RWPE1 (cell line): ENCODE results near the gene BAG5.

ENCODE experiments used
- CTCF ChIA-PET: fragments of 350-600 bp; sonication (Branson Sonifier 250); formaldehyde crosslinking; extraction: SDS; loops from one replicate; lab custom pipeline; 2021; lab: Yijun Ruan, JAX
- POLR2A ChIA-PET: fragments of 400-600 bp; formaldehyde crosslinking; extraction: SDS; loops from one replicate; lab custom pipeline; 2020; ENCODE audit warnings: antibody characterized with exemption; ENCODE audit not compliant: low non-redundant PET; lab: Yijun Ruan, JAX
- DNase-seq: peaks from one replicate; pipeline ENCODE4 v3.0.0; 2012; ENCODE audit warnings: low spot score
- H3K27ac ChIP-seq: fragments of 450-650 bp; 2 replicates; pipeline ENCODE4 v1.5.1; 2017
- TF ChIP-seq, protein P1 (sequence below): fragments of 450-650 bp; conservative IDR thresholded peaks from 2 replicates; pipeline ENCODE4 v1.5.1; 2017; ENCODE audit warnings: low read depth, mild to moderate bottlenecking

BAG5 gene

DNA sequence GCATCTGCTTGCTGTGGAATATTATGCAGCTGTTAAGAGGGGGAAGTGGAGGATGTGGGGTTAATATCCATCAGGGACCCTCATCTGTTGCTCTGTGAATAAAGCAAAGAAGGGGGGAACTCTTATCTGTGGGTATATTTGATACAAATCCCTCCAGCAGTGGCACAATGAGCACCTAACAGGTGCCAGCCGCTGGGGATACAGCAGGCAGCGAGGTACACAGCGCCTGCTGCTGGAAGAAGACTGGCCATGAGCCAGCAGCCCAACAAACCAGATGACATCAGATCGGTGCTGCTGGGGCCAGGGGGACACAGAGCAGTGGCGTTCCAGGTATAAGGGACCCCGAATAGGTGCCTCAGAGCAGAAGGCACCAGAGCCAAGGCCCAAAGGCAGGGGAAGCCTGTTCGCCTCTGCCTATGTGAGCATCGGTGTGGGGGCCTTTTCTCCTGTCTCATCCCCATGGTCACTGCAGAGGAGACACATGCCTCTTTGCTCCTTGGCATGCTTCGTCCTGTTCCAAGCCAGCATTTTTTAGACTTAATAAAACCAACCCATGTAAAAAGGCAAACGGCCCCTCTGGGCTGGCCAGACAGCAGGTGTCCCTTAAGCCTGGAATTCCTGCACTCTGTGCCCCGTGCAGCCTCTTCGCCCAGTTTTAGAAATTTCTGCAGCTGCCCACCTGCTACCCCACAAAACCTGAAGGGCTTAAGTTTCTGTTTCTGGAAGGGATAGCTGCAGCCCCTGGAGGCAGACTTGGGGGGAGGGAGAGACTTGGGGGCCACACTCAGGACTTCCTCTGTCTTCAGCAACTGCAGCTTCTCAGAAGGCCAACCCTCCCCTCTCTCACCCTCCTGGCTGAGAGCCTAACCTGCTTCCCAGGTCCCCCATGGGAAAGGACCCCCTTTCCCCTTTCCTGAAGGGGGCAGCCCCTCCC, 38.2 kb downstream of the BAG5 start:
- ChIA-PET CTCF (interaction anchor here (0.6 kb wide), 1 partner anchor 18 kb away, joined by 6 read pairs; no protein-coding TSS in a partner anchor), POLR2A (no interaction called here)
- DNase-seq, result no peak
- H3K27ac ChIP-seq, result peak overlapping the region; percentile 100
- TF ChIP-seq, protein P1, sequence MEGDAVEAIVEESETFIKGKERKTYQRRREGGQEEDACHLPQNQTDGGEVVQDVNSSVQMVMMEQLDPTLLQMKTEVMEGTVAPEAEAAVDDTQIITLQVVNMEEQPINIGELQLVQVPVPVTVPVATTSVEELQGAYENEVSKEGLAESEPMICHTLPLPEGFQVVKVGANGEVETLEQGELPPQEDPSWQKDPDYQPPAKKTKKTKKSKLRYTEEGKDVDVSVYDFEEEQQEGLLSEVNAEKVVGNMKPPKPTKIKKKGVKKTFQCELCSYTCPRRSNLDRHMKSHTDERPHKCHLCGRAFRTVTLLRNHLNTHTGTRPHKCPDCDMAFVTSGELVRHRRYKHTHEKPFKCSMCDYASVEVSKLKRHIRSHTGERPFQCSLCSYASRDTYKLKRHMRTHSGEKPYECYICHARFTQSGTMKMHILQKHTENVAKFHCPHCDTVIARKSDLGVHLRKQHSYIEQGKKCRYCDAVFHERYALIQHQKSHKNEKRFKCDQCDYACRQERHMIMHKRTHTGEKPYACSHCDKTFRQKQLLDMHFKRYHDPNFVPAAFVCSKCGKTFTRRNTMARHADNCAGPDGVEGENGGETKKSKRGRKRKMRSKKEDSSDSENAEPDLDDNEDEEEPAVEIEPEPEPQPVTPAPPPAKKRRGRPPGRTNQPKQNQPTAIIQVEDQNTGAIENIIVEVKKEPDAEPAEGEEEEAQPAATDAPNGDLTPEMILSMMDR, result no peak

DNA sequence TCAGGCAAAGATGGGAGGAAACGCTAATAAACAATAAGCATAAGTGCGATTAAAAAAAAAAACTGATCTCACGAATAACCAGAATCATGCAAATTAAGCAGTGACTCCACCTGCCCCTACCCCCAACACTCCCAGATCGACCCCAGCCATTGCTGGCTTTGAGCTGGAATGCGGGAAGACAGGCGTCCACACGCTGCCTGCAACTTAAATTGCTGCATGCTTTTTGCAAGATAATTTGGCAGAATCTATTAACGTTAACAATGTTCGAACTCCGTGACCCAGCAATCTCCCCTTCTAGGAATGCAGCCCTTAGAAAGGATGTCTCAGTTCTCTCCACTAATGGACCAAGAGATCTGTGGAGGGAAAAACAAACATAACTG, 38.9 kb downstream of the BAG5 start:
- ChIA-PET POLR2A (no interaction called here), CTCF (interaction anchor here (0.6 kb wide), 1 partner anchor 18 kb away, joined by 6 read pairs; no protein-coding TSS in a partner anchor)
- DNase-seq, result no peak
- TF ChIP-seq, protein P1, result no peak
- H3K27ac ChIP-seq, result peak overlapping the region; percentile 100

DNA sequence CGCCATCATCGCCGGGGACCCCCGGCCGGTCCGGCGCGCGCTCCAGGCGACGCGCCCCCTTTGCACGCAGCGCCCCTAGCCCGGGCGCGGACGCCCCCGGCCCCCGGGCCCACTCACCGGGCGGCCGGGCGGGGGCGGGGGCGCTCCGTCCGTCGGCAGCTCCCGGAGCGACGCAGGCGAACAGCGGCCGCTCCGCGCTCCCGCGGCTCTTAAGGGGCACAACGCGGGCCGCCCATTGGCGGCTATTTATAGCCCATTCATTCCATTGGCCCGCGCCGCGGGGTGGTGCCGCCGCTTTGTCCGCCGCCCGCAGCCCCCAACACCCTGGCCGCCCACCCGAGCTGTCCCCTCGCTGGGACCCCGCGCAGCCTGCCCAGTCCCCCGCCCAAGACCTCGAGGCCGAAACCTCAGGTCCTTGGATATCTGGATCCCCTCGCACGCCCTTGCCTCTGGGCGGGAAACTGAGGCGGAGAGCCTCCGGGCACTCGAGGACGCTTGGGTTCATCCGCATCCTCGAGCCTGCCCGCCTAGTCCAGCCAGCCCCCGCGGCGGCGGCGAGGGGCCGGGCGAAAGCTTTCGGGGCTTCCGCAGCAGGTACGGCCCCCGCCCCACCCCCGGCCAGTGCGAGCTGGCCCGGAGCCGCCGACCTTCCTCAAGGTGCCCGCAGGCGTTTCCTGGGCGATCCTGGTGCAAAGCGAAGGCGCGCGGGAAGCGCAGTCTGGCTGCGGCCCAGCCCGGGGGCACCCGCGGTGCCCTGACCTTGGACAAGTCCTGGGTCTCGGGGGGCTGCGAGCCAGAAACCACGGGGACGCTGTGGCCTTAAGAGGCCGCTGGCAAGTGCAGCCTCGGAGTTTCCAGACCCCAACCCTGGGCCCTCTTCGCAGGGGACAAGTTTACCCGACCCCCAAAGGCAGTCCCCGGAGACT, 39.5 kb downstream of the BAG5 start, which contains the start of gene CKB:
TSS of gene CKB (minus strand) at position 182 of the 926 bp plus-strand sequence. CDS start 337 bp downstream, outside the sequence.
- peak within 1 kb of the TSS; percentile 100 for H3K27ac ChIP-seq
- peak; percentile 79 for DNase-seq
- ChIA-PET POLR2A (interaction anchor here (1.0 to 2.0 kb wide), 2 partner anchors 10 to 17 kb away, joined by 4 to 8 read pairs; no protein-coding TSS in a partner anchor), CTCF (interaction anchor here (0.6 to 6.2 kb wide), 4 partner anchors 19 to 41 kb away, joined by 3 to 57 read pairs (median 5); no protein-coding TSS in a partner anchor)
- TF ChIP-seq, protein P1, result no peak

DNA sequence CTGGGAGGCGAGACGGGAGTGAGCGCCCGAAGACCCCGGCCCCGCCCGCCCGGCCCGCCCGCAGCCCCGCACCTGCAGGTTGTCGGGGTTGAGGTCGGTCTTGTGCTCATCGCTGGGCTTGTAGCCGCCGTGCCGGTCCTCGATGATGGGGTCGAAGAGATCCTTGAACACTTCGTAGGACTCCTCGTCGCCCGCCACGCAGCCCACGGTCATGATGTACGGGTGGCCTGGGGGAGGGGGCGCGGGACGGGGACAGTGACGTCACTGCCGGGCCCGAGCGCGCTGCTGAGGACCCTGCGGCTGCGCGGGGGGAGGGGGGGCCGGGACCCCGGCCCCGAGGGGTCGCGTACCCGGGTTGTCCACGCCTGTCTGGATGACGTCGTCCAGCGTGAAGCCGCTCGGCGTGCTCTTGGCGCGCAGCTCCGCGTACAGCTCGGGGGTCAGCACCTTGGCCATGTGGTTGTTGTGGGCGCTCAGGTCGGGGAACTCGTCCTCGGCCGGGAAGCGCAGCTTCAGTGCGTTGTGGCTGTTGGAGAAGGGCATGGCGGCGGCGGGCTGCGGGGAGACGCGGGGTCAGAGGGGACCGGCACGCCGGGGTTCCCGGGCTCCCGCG, 40.4 kb downstream of the BAG5 start:
- ChIA-PET POLR2A (interaction anchor here (1.0 to 2.0 kb wide), 2 partner anchors 9 to 18 kb away, joined by 4 to 8 read pairs; no protein-coding TSS in a partner anchor), CTCF (interaction anchor here (0.6 to 6.2 kb wide), 6 partner anchors 8 to 35 kb away, joined by 3 to 57 read pairs (median 4); no protein-coding TSS in a partner anchor)
- H3K27ac ChIP-seq, result peak overlapping the region; percentile 100
- TF ChIP-seq, protein P1, result no peak
- no peak for DNase-seq

DNA sequence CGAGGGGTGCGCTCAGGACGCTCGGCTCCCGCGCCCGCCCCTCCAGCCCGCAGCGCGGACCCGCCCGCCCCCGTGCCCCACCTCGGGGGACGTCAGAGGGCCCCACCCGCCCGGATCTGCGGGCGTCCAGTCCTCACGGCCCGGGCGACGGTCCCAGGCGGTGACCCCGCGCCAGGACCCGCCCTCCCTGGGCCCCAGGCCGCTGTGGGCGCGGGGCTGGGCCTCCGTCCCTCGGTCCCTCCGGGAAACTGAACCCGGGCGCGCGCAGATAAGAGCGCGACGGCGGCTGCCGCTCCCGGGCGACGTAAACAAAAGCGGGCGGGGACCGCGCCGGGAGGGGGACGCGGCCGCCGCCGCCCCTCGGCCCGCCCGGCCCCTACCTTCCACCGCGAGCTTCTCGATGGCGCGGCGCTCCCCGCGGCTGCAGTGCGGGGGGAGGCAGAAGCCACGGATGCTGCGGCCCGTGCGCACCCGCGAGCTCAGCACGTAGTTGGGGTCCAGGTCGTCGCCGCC, 41.0 kb downstream of the BAG5 start:
- ChIA-PET CTCF (interaction anchor here (0.6 to 6.2 kb wide), 6 partner anchors 9 to 31 kb away, joined by 3 to 57 read pairs (median 4); no protein-coding TSS in a partner anchor), POLR2A (interaction anchor here (0.6 to 2.0 kb wide), 2 partner anchors 19 to 21 kb away, joined by 3 to 4 read pairs; no protein-coding TSS in a partner anchor)
- TF ChIP-seq, protein P1, result no peak
- no peak for DNase-seq
- peak overlapping the region; percentile 100 for H3K27ac ChIP-seq
